Bronchial epithelial cell (primary cell): ENCODE data around the gene CACNA1G. TPM values are rescaled to one million over a fixed set of nuclear protein-coding genes. Genes with fewer than 3 reads are reported as not detected.

Experiments used
- DNase-seq: peaks from one replicate; pipeline ENCODE4 v3.0.0-alpha.2; 2010; ENCODE audit warnings: low read depth
- FAIRE-seq: peaks from 2 replicates; lab custom pipeline; 2011; peaks lifted over from hg19 to GRCh38; lab: Jason Lieb, UNC
- H3K27me3 ChIP-seq: 2 replicates; pipeline ENCODE4 v1.5.1; 2011; ENCODE audit warnings: low read length; ENCODE audit not compliant: control insufficient read depth, insufficient read depth
- H3K36me3 ChIP-seq: 2 replicates; pipeline ENCODE4 v1.5.1; 2011; ENCODE audit warnings: low read length; ENCODE audit not compliant: control insufficient read depth, insufficient read depth
- H3K4me3 ChIP-seq: 2 replicates; pipeline ENCODE4 v1.5.1; 2011; ENCODE audit warnings: mild to moderate bottlenecking, low read depth, low read length, control low read depth
- CTCF ChIP-seq: IDR thresholded peaks from 2 replicates; pipeline ENCODE4 v1.5.1; 2011; ENCODE audit warnings: mild to moderate bottlenecking, moderate library complexity, low read length, control low read depth, inconsistent platforms; ENCODE audit not compliant: insufficient read depth, severe bottlenecking
- total RNA-seq: library from RNA; depleted of rRNA; stranded (reverse); fragments of >200 nt; gene quantifications from 2 replicates; pipeline ENCODE4 v1.2.1, GENCODE V29; 2014

Gene CACNA1G
- total RNA-seq, 1 donor from 2014 or later = not detected

GRCh38 chr17:50642071-50642721 lies 81.7 kb downstream of the CACNA1G start:
- no peaks in the 10 kb centered on the region for H3K27me3 ChIP-seq
- FAIRE-seq (no peak), DNase-seq (no peak)
- no peak overlapping the region for H3K4me3 ChIP-seq
- TF ChIP-seq CTCF = no peak
- H3K36me3 ChIP-seq = no peaks in the 10 kb centered on the region

DNA sequence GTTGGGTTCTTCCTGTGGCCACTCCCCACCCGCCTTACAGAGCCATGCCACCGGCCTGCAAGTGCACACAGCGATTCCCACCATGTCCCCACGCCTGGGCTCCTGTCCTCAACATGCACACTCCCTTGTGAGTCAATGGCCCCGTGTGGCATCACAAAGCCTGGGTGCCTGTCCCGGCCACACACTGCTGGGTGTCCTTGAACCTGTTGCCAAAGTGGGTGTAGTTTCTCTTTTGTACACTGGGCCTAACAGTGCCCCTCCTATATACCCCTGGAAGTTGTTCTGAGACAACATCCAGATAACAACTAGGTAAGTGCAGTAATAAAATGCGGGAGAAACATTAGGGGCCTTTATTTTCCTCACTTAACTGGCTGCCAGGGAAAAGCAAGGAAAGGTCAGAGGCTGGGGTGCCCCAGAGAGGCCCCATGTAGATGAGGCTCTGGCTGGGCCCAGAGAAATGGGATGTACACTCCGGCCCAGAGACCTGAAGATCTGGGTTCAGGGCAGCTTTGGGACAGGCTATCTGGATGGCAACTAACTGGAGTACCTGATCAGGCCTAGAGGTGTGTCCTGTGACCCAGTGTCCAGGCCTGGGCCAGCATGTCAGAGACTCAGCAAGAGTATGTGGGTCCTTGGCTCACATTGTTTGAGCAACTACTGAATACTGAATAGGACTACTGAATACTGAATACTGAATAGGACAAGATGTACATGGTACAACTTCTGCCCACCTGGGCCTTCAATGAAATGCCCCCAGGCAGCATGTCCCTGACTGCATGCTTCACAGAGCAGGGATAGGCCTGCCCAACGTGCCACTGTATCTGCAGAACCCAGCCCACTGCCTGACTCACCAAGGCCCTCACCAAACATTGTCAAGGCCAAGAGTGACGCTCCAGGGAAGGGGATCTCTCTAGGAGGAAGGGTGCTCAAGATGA lies 82.5 kb downstream of the CACNA1G start:
- no peak for TF ChIP-seq CTCF
- DNase-seq (peak; percentile 70), FAIRE-seq (no peak)
- H3K27me3 ChIP-seq = no peaks in the 10 kb centered on the region
- H3K36me3 ChIP-seq = no peaks in the 10 kb centered on the region
- no peak overlapping the region for H3K4me3 ChIP-seq

GRCh38 chr17:50645748-50646682 lies 85.5 kb downstream of the CACNA1G start:
- TF ChIP-seq CTCF = no peak
- Histone ChIP-seq H3K4me3 (no peak overlapping the region), H3K36me3 (no peaks in the 10 kb centered on the region), H3K27me3 (no peaks in the 10 kb centered on the region)
- DNase-seq (no peak), FAIRE-seq (no peak)

DNA sequence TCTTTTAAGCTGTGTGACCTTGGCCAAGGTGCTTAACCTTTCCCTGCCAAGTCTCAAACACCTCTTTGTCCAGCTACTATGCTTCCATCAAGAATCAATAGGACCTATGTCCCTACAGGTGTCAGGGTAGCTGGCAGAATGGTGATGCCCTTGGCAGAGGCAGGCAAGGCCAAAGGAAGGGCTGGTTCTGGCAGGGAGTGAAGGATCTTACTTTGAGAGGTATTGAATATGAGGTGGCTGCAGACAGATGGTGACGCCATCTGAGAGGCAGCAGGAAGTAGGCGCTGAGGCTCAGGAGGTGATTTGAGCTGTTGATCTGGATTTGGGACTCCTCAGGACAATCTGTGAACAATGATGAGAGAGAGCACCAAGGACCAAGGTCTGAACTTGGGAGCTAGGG lies 86.7 kb downstream of the CACNA1G start:
- H3K27me3 ChIP-seq = no peaks in the 10 kb centered on the region
- H3K36me3 ChIP-seq = no peaks in the 10 kb centered on the region
- H3K4me3 ChIP-seq = no peak overlapping the region
- FAIRE-seq (no peak), DNase-seq (no peak)
- no peak for TF ChIP-seq CTCF

DNA sequence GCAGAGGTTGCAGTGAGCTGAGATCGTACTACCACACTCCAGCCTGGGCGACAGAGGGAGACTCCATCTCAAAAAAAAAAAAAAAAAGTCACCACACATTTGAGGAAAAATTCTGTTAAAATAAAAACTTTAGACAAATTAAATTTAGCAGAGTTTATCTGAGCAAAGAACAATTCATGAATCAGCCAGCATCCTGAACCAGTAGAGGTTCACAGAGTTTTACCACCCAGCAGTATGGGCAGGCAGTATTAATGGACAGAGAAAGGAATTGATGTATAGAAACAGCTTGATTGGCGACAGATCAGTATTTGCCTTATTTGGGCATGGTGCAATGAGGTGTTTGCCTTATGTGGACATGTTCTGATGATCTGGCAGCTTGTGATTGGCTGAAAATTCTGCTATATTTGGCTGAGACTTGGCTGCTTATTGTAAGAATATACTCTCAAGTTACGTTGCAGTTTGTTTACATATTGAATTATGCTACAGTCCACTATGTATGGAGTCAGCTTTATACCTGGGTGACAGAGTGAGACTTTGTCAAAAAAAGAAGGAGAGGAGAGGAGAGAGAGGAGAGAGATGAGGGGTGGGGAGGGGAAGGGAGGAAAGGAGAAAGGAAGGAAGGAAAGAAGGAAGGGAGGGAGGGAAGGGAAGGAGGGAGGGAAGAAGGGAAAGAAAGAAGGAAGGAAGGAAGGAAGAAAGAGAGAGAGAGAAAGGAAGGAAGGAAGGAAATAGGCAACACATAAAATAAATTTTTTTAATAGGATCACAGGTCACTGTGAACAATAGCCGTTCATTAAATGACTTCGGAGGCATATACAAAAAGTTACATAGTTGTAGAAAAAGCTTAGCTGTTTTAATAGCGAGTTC lies 88.8 kb downstream of the CACNA1G start:
- peak; percentile 87 for FAIRE-seq
- Histone ChIP-seq H3K4me3 (no peak overlapping the region), H3K27me3 (no peaks in the 10 kb centered on the region), H3K36me3 (no peaks in the 10 kb centered on the region)
- no peak for TF ChIP-seq CTCF
- DNase-seq = peak; percentile 47
